ENCODE measurements around the gene PSMD3.
A peak's percentile ranks its signal among the peaks of the same experiment; 100 is the strongest.

PSMD3 gene

GRCh38 chr17:39951924-39952679 is 28.5 kb upstream of the PSMD3 start:
- Mint-ChIP-seq H3K27ac (peak overlapping the region; percentile 80), H3K9me3 (no peaks in the 10 kb centered on the region), H3K4me3 (peak overlapping the region; percentile 68), H3K36me3 (no peaks in the 10 kb centered on the region), H3K4me1 (peaks cover 28% of the 10 kb centered on the region), H3K27me3 (no peaks in the 10 kb centered on the region)

GRCh38 chr17:39952680-39953470 is 27.7 kb upstream of the PSMD3 start:
- Mint-ChIP-seq H3K27ac (peak overlapping the region; percentile 80), H3K4me3 (peak overlapping the region; percentile 77), H3K36me3 (no peaks in the 10 kb centered on the region), H3K27me3 (no peaks in the 10 kb centered on the region), H3K4me1 (peaks cover 21% of the 10 kb centered on the region), H3K9me3 (no peaks in the 10 kb centered on the region)

- no peaks in the 10 kb centered on the region for H3K27me3 Mint-ChIP-seq
- H3K36me3 Mint-ChIP-seq, result no peaks in the 10 kb centered on the region
- H3K9me3 Mint-ChIP-seq, result no peaks in the 10 kb centered on the region
- H3K27ac Mint-ChIP-seq, result peak overlapping the region; percentile 55
- peak overlapping the region; percentile 77 for H3K4me3 Mint-ChIP-seq
- peaks cover 19% of the 10 kb centered on the region for H3K4me1 Mint-ChIP-seq
Observed at GRCh38 chr17:39953471-39953888, 27.1 kb upstream of the PSMD3 start.

DNA sequence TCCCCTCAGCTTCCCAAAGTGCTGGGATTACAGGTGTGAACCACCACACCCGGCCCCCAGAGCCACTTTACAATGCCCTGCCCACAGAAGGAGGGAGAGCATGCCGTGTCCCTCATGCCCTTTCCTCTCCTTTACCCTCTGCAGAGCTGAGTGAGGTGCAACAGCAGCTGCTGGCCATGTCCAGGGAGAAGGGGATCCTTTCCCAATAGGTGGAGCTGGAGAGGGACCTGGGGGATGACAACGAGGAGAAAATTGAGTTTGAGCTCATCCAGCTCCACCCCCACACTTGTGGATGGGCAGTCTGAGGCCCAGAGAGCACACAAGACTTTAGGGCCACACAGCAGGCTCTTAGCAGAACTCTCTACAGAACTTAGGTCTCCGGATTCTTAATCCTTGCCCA is 25.7 kb upstream of the PSMD3 start:
- H3K4me1 Mint-ChIP-seq, result peaks cover 19% of the 10 kb centered on the region
- no peaks in the 10 kb centered on the region for H3K36me3 Mint-ChIP-seq
- H3K9me3 Mint-ChIP-seq, result no peaks in the 10 kb centered on the region
- H3K27me3 Mint-ChIP-seq, result no peaks in the 10 kb centered on the region
- H3K27ac Mint-ChIP-seq, result no peak overlapping the region
- peak overlapping the region; percentile 26 for H3K4me3 Mint-ChIP-seq

GRCh38 chr17:39955726-39956225 is 24.8 kb upstream of the PSMD3 start:
- Mint-ChIP-seq H3K9me3 (no peaks in the 10 kb centered on the region), H3K27ac (no peak overlapping the region), H3K36me3 (no peaks in the 10 kb centered on the region), H3K27me3 (no peaks in the 10 kb centered on the region), H3K4me1 (peaks cover 26% of the 10 kb centered on the region), H3K4me3 (no peak overlapping the region)

DNA sequence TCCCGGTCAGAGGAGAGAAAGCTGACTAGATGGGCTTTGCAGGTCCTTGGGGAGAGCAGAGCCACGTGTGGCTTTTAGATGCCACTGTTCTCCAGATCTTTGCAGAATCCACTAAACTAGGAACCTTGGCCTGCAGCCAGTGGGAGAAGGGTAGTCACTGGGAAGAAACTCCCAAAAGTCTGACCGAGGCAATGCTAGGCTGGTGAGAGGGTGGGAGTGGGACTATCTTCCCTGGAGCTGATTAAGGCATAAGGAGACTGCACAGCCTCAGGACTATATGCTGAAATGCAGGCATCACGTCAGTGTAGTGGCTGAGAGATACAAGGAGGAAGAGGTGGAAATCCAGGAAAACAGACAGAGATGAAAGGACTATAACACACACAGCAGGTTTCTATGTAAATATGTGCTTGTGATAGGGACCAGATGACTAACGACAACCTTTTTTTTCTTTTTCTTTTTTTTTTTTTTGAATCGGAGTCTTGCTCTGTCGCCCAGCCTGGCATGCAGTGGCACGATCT is 20.0 kb upstream of the PSMD3 start:
- no peaks in the 10 kb centered on the region for H3K27me3 Mint-ChIP-seq
- H3K9me3 Mint-ChIP-seq, result no peaks in the 10 kb centered on the region
- H3K27ac Mint-ChIP-seq, result peak overlapping the region; percentile 35
- H3K36me3 Mint-ChIP-seq, result no peaks in the 10 kb centered on the region
- H3K4me3 Mint-ChIP-seq, result peak overlapping the region; percentile 33
- H3K4me1 Mint-ChIP-seq, result peaks cover 32% of the 10 kb centered on the region

- no peaks in the 10 kb centered on the region for H3K36me3 Mint-ChIP-seq
- H3K27me3 Mint-ChIP-seq, result no peaks in the 10 kb centered on the region
- H3K9me3 Mint-ChIP-seq, result no peaks in the 10 kb centered on the region
- H3K27ac Mint-ChIP-seq, result peak within 1 kb of the TSS; percentile 84
- peaks cover 32% of the 10 kb centered on the region for H3K4me1 Mint-ChIP-seq
- peak within 1 kb of the TSS; percentile 33 for H3K4me3 Mint-ChIP-seq
Observed at GRCh38 chr17:39962642-39963220, 17.9 kb upstream of the PSMD3 start, which contains the start of gene GSDMA. Gene GSDMA (plus strand): TSS chr17:39963004. CDS start chr17:39965688, 2,684 bp downstream.

- peak overlapping the region; percentile 33 for H3K4me3 Mint-ChIP-seq
- H3K27ac Mint-ChIP-seq, result peak overlapping the region; percentile 84
- peaks cover 36% of the 10 kb centered on the region for H3K4me1 Mint-ChIP-seq
- no peaks in the 10 kb centered on the region for H3K36me3 Mint-ChIP-seq
- no peaks in the 10 kb centered on the region for H3K27me3 Mint-ChIP-seq
- H3K9me3 Mint-ChIP-seq, result no peaks in the 10 kb centered on the region
Observed at GRCh38 chr17:39963829-39964228, 16.8 kb upstream of the PSMD3 start.

GRCh38 chr17:39965017-39965699 is 15.4 kb upstream of the PSMD3 start:
- Mint-ChIP-seq H3K27me3 (no peaks in the 10 kb centered on the region), H3K4me3 (no peak overlapping the region), H3K4me1 (peaks cover 30% of the 10 kb centered on the region), H3K9me3 (no peaks in the 10 kb centered on the region), H3K36me3 (no peaks in the 10 kb centered on the region), H3K27ac (no peak overlapping the region)

GRCh38 chr17:39966771-39967170 is 13.8 kb upstream of the PSMD3 start:
- Mint-ChIP-seq H3K4me1 (peaks cover 25% of the 10 kb centered on the region), H3K36me3 (no peaks in the 10 kb centered on the region), H3K4me3 (no peak overlapping the region), H3K27me3 (no peaks in the 10 kb centered on the region), H3K9me3 (no peaks in the 10 kb centered on the region), H3K27ac (no peak overlapping the region)

DNA sequence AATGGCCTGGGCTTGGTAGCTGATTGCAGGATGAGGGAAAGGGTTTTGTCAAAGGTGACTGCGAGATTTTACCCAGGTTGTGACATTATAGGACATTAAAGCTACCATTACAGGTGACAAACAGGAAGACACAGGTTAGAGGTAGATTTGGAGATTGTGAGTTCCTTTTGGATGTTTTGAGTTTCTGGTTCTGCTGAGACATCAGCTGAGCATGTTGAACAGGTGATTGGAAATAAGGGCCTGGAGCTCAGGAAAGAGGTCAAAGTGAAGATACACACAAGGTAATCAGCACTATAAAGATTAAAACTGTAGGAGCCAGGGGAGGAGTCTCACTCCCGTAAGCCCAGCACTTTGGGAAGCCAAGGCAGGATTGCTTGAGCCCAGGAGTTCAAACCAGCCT is 11.8 kb upstream of the PSMD3 start:
- Mint-ChIP-seq H3K4me3 (no peak overlapping the region), H3K9me3 (no peaks in the 10 kb centered on the region), H3K27ac (peak overlapping the region; percentile 57), H3K36me3 (no peaks in the 10 kb centered on the region), H3K27me3 (no peaks in the 10 kb centered on the region), H3K4me1 (peaks cover 9% of the 10 kb centered on the region)

- Mint-ChIP-seq H3K4me3 (no peak overlapping the region), H3K27ac (no peak overlapping the region), H3K9me3 (no peaks in the 10 kb centered on the region), H3K36me3 (no peaks in the 10 kb centered on the region), H3K4me1 (peaks cover 4% of the 10 kb centered on the region), H3K27me3 (no peaks in the 10 kb centered on the region)
Observed at GRCh38 chr17:39969375-39969774, 11.2 kb upstream of the PSMD3 start.

DNA sequence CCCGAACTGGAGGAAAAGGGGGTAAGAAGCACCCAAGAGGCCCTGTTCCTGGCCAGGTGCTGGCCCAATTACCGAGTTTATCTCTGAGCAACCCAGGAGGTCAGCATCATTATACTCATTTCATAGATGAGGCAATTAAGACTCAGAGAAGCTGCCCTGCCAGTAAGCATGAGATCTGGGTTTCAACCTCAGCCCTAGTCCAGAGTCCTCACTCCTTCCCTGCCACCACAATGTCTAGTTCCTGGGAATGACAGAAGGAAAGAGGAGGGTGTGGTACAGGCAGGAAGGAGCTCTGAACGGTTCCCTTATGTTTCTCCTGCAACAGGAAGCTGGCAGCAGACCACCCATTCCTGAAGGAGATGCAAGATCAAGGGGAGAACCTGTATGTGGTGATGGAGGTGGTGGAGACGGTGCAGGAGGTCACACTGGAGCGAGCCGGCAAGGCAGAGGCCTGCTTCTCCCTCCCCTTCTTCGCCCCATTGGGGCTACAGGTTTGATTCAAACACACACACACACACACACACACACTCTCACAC is 10.4 kb upstream of the PSMD3 start:
- Mint-ChIP-seq H3K27me3 (no peaks in the 10 kb centered on the region), H3K36me3 (no peaks in the 10 kb centered on the region), H3K4me3 (no peak overlapping the region), H3K4me1 (peaks cover 4% of the 10 kb centered on the region), H3K9me3 (no peaks in the 10 kb centered on the region), H3K27ac (no peak overlapping the region)

- Mint-ChIP-seq H3K9me3 (no peaks in the 10 kb centered on the region), H3K27ac (no peak overlapping the region), H3K4me1 (peaks cover 4% of the 10 kb centered on the region), H3K36me3 (no peaks in the 10 kb centered on the region), H3K27me3 (no peaks in the 10 kb centered on the region), H3K4me3 (no peak overlapping the region)
Observed at GRCh38 chr17:39971076-39971603, 9.5 kb upstream of the PSMD3 start.

- Mint-ChIP-seq H3K4me1 (peaks cover 4% of the 10 kb centered on the region), H3K27ac (no peak overlapping the region), H3K9me3 (no peaks in the 10 kb centered on the region), H3K4me3 (no peak overlapping the region), H3K36me3 (no peaks in the 10 kb centered on the region), H3K27me3 (no peaks in the 10 kb centered on the region)
Observed at GRCh38 chr17:39972271-39972670, 8.3 kb upstream of the PSMD3 start.
